ENCODE measurements around the gene GBE1.

The GBE1 gene

GRCh38 chr3:81601707-81602305 lies 159.6 kb downstream of the GBE1 start:
- DNase-seq, result no peak

DNA sequence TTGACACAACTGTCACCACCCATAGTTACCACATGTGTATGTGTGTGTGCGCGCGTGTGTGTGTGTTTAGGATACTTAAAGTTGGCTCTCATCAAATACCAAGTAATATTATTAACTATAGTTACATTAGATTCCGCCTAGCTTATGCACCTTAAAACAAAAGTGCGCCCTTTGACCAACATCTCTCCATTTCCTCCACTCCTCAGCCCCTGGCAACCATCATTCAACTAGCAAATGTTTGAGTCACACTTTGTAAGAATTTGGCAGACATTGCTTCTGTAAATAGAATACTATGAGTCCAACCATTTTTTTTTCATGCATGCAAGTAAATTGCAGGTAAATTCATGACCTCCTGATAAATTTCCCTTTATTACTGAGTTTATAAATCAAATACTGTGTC lies 169.3 kb downstream of the GBE1 start:
- no peak for DNase-seq

DNA sequence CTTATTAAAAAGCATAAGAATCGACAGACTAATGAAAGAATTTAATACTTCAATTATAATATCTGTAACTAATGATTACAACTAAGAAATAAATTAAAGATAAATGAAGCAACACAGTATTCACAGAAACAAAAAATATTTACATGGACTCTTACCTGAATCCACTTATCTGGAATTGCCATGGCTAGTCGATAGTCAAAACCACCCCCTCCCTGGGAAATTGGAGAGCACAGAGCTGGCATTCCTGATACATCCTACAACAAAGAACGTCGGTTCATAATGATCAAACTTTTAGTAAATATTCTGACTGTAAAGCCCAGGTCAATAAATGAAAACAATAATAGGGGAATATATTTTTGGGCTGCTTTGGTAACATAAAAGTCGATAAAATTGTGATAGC lies 175.5 kb downstream of the GBE1 start:
- no peak for DNase-seq

- DNase-seq, result no peak
Measured at GRCh38 chr3:81585056-81585455, 176.4 kb downstream of the GBE1 start.

- DNase-seq, result no peak
Measured at GRCh38 chr3:81581966-81582599, 179.4 kb downstream of the GBE1 start.

DNA sequence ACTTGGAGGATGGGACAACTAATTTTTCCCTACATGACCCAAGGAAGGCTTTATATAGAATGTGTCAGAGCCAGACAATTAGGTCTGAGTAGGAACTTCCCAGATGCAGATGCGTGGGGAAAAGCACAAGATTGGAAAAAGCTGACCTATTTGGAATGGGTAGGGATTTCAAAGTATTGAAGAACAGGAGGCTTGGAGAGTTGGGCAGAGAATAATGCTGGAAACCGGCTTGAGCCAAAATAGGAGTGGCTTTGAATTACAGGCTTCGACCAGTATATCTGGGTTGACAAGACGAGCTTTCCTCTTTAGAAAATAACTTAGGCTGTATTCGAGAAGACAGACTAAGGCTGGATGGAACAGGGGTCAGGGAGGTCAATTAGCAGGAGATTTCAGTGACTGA lies 181.1 kb downstream of the GBE1 start:
- no peak for DNase-seq

- no peak for DNase-seq
Measured at GRCh38 chr3:81579744-81580143, 181.7 kb downstream of the GBE1 start.

DNA sequence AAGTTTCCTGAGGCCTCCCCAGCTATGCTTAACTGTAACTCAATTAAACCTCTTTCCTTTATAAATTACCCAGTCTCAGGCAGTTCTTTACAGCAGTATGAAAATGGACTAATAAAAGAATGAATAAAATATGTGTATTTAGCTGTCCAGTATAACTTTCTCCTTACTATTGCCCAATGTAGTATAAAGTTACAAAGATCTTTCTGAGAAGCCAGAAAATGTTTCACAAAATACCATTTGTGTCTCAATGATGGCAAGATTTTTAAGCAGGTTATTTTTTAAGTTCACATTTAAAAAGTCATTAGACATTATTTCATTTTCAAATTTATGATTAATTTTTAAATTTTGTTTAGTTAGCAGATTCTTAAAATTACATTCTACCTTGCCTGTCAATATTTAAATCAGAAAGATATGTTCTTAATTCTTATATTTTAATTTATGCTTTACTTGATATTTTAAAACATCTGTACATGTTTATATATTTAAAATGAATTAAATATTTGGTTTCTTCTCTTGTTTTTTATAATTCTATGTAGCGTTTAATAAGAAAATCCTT lies 189.2 kb downstream of the GBE1 start:
- DNase-seq, result no peak

DNA sequence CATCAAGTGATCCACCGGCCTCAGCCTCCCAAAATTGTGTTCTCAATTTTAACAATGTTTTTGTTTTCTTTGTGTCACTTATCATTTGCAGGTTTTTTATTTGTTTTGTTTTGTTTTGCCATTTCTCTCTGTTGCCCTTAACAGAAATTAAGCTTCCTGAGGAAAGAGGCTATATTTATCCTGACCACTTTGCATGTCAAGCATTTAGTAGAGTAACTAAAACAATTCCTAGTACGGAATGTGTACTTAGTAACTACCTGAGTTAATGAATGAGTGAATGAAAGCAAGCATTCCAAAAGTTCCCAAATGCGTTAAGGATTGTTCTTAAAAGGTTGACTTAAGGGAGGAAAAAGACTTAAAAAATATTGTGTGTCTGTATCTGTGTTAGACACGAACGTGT lies 193.1 kb downstream of the GBE1 start:
- no peak for DNase-seq

DNA sequence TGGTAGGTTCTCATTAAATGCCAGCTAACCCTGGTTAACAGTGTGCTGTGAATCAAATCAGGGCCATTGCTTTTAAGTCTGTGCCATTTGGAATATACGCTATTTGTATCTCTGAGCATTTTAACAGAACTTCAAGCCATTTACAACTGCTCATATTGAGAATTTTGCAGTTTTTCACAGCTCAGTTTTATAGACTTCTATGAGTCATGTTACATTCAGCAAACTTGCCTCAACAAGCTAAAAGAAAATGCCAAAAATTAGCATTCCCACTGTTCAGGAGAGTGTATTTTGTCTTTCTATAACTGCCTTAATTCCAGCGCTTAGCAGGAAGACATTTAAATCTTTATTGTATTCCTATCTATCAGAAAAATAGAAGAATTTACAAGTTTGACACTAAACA lies 196.4 kb downstream of the GBE1 start:
- DNase-seq, result no peak

DNA sequence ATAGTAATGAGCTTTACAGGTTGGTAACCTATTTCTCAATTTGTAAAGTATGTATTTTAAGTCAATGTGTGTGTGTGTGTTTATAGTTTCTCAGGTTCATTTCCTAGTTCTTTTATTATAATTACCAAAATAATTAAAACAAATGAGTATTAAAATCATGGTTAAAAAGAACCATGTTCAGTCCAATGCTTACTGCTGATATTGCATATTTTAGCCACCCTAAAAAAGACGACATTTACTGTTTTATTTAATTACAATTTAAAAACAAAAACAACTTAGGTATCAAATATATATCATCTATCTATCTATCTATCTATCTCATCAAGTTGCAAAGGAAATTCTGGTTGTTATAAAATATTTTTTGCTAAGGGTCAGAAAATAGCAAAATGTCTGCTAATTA lies 203.3 kb downstream of the GBE1 start:
- no peak for DNase-seq

GRCh38 chr3:81554801-81555200 lies 206.6 kb downstream of the GBE1 start:
- no peak for DNase-seq

DNA sequence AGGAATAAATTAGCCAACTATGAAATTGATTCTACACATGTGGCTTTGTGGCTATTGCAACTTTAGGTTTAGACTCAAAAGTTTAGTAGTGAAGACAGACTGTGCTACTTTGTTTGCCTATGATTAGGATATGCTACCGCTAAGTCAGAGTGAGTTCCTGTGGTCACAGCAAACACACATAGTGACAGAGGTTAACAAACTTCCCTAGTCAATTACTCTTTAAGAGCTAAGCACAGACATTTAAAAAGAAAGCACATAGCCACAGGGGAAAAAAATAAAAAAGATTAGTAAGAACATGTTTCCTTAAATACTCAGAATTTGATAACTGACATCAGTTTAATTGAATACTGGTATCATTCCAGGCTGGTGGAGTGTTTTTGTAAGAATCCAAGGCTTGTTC lies 207.1 kb downstream of the GBE1 start:
- DNase-seq, result no peak

DNA sequence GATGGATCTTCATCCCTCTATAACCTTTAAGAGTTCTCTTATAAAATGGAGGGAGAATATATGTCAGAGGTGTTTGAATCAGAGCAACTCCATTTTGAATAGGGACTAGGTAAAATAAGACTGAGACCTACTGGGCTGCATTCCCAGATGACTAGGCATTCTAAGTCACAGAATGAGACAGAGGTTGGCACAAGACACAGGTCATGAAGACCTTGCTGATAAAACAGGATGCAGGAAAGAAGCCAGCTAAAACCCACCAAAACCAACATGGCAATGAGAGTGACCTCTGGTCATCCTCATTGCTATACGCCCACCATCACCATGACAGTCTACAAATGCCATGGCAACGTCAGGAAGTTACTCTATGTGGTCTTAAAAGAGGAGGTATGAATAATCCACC lies 211.0 kb downstream of the GBE1 start:
- DNase-seq, result no peak

GRCh38 chr3:81549831-81550230 lies 211.6 kb downstream of the GBE1 start:
- DNase-seq, result no peak

DNA sequence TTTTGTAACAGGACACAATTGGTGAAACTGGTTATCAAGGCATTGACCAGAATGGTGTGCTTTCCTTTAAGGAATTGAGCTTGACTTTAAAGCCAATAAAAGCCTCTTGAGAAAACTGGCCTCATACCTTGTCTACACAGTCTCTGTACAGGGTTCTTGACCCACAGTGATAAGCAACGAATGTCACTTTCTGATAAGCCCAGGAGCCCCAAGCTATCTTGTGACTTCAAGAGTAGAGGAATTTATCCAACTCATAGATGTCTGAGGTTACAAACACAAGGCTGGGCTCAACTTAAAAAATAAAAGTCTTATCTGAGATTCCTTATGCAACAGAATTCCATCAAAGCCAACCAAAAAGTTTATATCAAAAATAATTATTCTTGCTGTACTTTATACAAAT lies 212.1 kb downstream of the GBE1 start:
- DNase-seq, result no peak

DNA sequence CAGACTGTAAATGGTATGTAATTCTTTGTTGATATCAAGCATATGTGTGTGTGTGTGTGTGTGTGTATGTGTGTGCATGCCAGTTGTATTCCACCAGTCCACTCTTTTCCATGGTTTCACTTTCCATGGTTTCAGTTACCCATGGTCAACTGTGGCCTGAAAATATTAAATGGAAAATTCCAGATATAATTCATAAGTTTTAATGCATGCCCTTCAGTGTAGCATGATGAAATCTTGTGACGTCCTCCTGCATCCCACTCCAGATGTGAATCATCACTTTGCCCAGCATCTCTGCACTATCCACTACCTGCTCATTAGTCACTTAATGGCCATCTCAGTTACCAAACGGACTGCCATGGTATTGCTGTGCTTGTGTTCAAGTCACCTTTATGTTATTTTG lies 215.9 kb downstream of the GBE1 start:
- no peak for DNase-seq

DNA sequence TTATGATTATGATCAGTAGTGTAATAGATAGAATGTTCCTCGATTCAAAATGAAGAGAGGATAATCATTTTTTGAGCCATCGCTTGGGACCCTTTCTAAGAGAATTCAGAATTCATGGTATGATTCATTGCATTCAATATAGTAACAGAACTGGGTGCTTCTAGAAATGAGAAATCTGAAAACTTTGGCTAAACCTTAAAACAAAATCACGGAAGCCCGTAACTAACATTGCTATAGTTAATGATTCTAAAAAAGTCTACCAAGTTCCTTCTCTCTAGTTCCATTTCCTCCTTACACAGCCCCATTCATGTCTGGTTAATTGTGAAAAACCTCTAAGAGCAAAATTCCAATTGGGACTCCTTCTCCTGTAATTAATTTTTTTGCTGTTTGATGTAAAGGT lies 217.1 kb downstream of the GBE1 start:
- no peak for DNase-seq

DNA sequence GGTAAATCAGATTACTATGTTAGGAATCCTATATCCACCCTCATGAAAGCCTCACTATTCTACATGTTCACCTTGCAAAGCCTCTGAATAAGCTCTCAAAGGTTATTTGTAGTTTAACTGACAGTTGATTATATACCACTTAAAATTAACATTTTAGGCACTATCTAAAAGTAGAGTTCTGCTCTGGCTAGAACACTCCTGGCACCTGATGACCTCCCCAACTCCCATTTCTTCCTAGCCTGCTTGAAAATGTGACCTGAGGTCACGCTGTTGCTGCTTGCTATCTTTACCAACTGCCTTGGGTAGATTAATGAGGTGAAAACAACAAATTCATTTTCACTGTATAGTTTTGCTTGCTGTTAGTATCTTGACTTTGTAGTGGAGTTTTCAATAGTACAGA lies 220.7 kb downstream of the GBE1 start:
- no peak for DNase-seq

DNA sequence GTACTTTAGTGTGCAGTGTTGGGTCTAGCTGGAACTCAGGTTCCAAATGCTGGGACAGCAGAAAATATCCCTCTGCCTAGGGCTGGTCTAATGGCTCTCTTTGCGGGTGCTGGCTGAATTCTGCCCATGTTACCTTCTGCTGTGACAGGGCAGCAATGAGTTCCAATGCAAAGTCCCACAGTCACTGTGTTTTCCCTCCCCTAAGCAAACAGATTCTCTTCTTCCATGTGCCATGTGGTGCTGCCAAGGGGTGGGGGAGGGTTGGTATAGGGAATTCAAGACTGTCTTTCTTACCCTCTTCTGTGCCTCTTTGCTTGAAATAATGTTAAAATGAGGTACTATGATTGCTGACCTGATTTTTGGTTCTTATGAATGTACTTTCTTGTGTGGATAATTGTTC lies 229.6 kb downstream of the GBE1 start:
- no peak for DNase-seq

DNA sequence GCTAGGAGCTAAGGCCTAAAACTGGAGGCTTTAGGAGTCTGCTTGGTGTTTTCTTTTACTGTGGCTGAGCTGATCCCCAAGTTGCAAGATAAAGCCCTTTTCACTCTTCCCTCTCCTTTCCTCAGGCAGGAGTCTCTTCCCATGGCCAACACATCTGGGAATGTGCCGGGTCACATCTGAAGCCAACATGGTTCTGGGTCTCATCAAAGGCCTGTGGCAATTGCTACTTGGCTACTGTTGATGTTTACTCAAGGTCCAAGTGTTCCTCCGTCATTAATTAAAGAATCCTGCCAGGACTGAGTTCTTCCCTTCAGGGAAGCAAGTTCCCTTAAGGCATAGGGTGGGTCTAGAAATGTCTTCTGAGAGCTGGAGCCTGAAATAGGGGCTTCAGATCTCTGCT lies 230.2 kb downstream of the GBE1 start:
- no peak for DNase-seq

DNA sequence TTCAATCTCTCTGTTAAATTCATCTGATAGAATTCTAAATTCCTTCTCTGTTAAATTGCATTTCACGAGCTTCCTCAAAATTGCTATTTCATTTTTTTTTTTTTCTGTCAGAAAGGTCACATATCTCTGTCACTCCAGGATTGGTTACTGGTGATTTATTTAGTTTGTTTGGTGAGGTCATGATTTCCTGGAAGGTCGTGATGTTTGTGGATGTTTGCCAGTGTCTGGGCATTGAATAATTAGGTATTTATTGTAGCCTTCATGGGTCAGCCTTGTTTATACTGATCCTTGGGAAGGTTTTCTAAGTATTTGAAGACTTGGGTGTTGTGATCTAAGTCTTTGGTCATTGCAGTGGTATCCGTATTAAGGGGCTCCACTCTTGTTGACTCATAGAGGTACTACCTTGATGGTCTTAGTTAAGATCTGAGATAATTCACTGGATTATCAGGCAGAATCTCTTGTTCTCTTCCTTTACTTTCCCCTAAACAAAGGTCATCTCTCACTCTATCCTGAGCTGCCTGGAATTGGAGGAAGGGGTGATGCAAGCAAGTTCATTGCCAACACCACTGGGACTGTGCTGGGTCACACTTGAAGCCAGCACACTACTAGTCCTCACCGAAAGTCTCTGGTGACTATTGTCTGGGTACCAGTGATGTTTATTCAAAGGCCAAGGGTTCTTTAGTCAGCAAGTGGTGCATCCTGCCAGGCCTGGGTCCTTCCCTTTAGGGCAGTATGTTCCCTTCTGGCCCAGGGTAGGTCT lies 231.1 kb downstream of the GBE1 start:
- DNase-seq, result no peak

- no peak for DNase-seq
Measured at GRCh38 chr3:81521855-81522254, 239.6 kb downstream of the GBE1 start.

DNA sequence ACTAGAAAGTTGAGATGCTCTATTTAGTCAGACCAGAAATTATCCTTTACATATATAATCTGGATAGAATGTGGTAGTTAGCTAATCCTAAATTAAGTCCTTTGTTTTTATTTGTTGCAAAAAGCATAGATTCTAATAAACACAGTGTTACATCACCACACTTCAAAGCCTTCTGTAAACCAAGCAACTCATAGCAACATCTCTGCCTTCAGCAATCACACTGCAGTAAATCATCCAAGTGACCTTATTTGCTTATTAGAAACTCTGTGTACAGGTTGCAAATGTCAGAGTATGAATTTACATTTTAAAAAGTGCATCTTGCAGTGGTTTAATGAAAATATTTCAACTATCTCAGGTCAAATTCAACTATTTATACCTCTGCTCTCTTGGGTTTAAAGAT lies 242.5 kb downstream of the GBE1 start:
- no peak for DNase-seq
